Stomach smooth muscle (tissue), 2 donors: ENCODE results near the gene PDK2.

Source experiments
- H3K27ac ChIP-seq: one replicate; pipeline ENCODE4 v1.7.0; 2013; ENCODE audit warnings: mild to moderate bottlenecking, low read length, inconsistent platforms
- H3K27me3 ChIP-seq, 2 donors: one replicate each; pipeline ENCODE4 v1.7.0; 2013; ENCODE audit warnings: low read length in 2 of 2; ENCODE audit not compliant: insufficient read depth in 2 of 2, control insufficient read depth in 1 of 2
- H3K36me3 ChIP-seq, 2 donors: one replicate each; pipeline ENCODE4 v1.7.0; 2013; ENCODE audit warnings: low read length in 2 of 2; ENCODE audit not compliant: control insufficient read depth in 2 of 2, insufficient read depth in 2 of 2
- H3K4me1 ChIP-seq: one replicate; pipeline ENCODE4 v1.7.0; 2013; ENCODE audit warnings: low read length; ENCODE audit not compliant: control insufficient read depth, insufficient read depth
- H3K4me3 ChIP-seq, 2 donors: one replicate each; pipeline ENCODE4 v1.7.0; 2013; ENCODE audit warnings: low read length in 2 of 2
- H3K9ac ChIP-seq, 2 donors: one replicate each; pipeline ENCODE4 v1.7.0; 2013; ENCODE audit warnings: low read length in 2 of 2, mild to moderate bottlenecking in 1 of 2
- H3K9me3 ChIP-seq, 2 donors: one replicate each; pipeline ENCODE4 v1.7.0; 2013; ENCODE audit warnings: low read length in 2 of 2; ENCODE audit not compliant: control insufficient read depth in 2 of 2
- donor health status: healthy.
- donor health status: Pancreatic carcinoma.

PDK2 gene

DNA sequence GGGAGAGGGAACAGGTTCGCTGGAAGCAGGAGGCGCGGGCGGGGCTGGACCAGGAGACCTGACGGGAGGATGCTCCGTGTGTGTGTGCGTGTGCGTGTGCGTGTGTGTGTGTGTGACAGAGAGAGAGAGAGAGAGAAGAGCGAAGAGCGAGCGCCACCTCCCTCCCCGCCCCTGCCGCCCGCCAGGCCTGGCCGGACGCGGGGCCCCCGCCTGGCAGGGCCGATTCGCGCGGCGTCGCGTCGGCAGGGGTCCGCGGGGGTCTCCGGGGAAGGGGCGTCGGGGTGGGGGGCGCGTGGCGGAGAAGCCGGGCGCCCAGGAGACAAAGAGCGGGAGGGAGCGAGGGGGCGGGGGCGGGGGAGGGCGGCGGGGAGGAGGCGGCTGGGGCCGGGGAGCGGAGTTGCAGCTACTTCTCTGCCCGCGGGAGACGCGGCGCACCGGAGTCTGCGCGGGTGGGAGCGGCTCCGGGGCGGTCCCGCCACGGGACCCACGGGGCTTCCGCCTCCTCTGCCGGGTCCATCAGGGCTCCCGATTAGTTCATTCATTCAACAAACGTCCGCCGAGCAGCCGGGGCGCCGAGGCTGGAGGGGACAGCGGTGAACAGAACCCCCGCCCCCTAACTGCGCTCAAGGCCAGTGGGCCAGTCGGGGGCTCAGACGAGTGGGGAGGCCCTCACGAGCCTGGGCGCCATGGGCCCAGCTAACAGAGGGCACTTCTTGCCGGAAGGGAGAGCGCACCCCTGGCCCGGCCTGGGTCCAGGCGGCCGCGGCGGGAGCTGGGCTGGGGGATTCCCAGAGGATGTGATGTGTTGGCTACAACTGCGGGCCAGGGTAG is 34.8 kb downstream of the PDK2 start, which contains the start of gene SAMD14:
Gene SAMD14, minus strand, starts transcription at position 433 of the 831 bp plus-strand sequence. CDS start 5,201 bp downstream, outside the sequence.
- Histone ChIP-seq H3K9ac (no peak within 1 kb of the TSS), H3K4me1 (peaks cover 33% of the 10 kb centered on the region), H3K27ac (no peak within 1 kb of the TSS), H3K4me3 (peak within 1 kb of the TSS; percentile 49 to 66), H3K36me3 (peaks cover 0 to 2% of the 10 kb centered on the region in 2 donors), H3K27me3 (peaks cover 2 to 14% of the 10 kb centered on the region in 2 donors), H3K9me3 (no peaks in the 10 kb centered on the region)

DNA sequence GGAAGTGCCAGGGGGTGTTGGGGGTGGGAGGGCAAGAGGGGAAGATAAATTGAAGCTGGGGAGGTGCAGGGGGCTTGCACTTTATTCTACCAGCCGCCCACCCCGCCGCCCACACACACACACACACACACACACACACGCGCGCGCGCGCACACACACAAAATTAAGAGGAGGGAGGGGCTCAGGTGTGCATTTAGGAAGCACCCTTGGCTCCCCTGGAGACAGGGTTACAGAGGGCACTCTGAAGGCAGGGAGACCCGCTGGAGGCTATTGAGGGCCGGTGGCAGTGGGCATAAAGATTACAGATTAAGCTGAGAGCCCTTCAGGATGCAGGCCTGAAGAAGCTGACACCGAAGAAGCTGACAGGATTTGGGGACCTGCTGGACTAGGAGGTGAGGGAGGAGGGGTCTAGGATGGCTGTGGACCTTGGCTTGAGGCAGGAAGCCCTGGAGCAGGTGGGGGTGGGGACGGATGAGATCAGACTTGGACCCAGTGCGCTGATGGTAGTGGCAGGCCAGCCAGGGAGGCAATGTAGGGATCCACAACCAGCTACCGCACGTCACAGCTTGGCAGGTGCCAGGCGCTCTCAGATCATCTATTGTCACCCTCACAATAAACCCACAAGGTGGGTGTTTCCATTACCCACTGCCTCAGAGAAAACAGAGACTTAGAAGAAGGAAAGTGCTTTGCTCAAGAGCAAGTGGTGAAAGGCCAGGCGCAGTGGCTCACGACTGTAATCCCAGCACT is 35.6 kb downstream of the PDK2 start:
- peaks cover 2 to 14% of the 10 kb centered on the region in 2 donors for H3K27me3 ChIP-seq
- peaks cover 5 to 7% of the 10 kb centered on the region in 2 donors for H3K36me3 ChIP-seq
- peaks cover 33% of the 10 kb centered on the region for H3K4me1 ChIP-seq
- H3K9me3 ChIP-seq = no peaks in the 10 kb centered on the region
- peak overlapping the region in 1 of 2 donors; percentile 66 for H3K4me3 ChIP-seq
- no peak overlapping the region for H3K27ac ChIP-seq
- H3K9ac ChIP-seq = no peak overlapping the region

DNA sequence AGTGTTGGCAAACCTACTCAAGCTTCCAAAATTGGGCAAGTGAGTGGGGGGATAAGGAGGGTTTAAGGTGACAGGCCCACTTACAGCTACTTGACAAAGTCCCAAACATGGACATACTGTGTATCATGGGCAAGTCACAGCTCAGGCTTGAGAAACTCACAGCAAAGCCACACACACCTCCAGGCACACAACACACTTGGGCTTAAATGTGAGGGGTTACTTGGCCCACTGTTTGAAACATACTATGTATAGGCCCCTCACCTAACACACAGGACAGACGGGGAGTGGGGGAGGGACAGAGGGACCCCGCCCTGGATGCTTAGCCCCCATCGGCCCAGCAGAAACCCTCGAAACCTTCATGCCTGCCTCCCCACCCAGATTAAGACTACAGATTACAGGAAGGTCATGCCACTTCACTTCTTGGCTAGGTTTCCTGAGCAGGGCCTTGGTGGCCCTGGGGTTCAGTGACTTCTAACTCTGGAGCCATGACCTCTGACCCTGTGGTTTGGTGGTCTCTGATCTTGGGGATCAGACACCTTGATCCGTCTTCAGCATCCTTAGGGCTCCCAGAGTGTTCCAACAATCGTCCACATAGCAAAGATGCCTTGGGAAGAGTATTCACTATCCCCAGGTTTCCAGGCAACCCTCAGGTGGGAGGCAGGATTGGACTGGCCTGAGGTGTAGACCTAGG is 37.1 kb downstream of the PDK2 start:
- H3K27ac ChIP-seq = no peak overlapping the region
- H3K4me1 ChIP-seq = peaks cover 33% of the 10 kb centered on the region
- H3K4me3 ChIP-seq = no peak overlapping the region
- peaks cover 2 to 14% of the 10 kb centered on the region in 2 donors for H3K27me3 ChIP-seq
- H3K9ac ChIP-seq = no peak overlapping the region
- peaks cover 12 to 15% of the 10 kb centered on the region in 2 donors for H3K36me3 ChIP-seq
- H3K9me3 ChIP-seq = no peaks in the 10 kb centered on the region

DNA sequence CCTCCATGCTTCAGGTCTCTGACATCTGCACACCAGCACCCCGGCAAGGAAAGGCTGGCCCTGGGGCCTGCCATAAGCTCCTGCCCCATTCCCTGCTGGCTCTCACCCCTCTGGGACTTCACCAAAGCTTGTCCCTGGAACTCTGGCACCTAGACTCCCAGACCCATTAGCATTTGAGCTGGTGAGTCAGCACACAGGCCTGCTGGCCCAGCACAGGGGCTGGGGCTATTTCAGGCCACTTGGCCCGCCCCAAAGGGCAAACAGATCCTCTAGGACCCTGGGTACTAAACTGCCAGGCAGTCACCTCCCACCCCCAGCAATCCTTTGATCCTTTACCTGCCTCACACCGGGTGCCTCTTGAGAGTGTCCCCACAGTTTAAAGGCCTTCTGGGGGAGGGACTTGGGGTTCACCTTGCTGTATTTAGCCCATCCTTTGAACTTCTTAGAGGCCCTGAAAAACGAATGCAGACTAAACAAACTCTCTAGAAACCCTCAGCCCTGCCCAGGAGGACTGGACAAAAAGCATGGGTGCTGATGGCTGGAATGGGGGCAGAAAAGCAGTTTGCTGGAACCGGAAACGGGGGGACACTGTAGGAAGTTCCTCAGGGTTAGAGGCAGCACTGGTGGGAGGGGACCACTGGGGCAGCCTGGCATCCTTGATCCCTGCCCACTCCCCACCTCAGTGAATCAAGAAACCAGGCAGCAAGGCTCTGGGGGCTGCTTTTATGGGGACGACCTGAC is 38.0 kb downstream of the PDK2 start:
- peaks cover 33% of the 10 kb centered on the region for H3K4me1 ChIP-seq
- H3K27ac ChIP-seq = peak overlapping the region; percentile 70
- H3K27me3 ChIP-seq = peaks cover 2 to 14% of the 10 kb centered on the region in 2 donors
- no peaks in the 10 kb centered on the region for H3K9me3 ChIP-seq
- H3K36me3 ChIP-seq = peaks cover 18 to 23% of the 10 kb centered on the region in 2 donors
- H3K9ac ChIP-seq = peak overlapping the region in 1 of 2 donors; percentile 42
- H3K4me3 ChIP-seq = no peak overlapping the region

DNA sequence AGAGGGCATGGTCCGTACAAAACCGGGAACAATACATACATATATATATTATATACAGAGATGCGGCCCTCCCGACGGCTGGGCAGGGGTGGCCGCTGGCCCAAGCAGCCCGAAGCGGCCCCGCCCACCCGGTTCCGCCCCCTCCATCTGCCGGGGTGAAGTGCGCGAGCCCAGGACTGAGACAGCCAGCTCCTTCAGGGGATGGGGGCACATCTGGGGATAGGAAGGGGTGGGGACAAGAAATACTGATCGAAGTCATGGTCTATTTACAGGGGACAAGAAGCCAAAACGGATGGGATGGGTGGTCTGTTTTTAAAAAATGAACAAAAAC is 38.6 kb downstream of the PDK2 start:
- H3K9ac ChIP-seq = no peak overlapping the region
- peaks cover 33% of the 10 kb centered on the region for H3K4me1 ChIP-seq
- peak overlapping the region; percentile 70 for H3K27ac ChIP-seq
- H3K27me3 ChIP-seq = peaks cover 2 to 11% of the 10 kb centered on the region in 2 donors
- H3K36me3 ChIP-seq = peaks cover 23 to 29% of the 10 kb centered on the region in 2 donors
- H3K4me3 ChIP-seq = no peak overlapping the region
- H3K9me3 ChIP-seq = no peaks in the 10 kb centered on the region

DNA sequence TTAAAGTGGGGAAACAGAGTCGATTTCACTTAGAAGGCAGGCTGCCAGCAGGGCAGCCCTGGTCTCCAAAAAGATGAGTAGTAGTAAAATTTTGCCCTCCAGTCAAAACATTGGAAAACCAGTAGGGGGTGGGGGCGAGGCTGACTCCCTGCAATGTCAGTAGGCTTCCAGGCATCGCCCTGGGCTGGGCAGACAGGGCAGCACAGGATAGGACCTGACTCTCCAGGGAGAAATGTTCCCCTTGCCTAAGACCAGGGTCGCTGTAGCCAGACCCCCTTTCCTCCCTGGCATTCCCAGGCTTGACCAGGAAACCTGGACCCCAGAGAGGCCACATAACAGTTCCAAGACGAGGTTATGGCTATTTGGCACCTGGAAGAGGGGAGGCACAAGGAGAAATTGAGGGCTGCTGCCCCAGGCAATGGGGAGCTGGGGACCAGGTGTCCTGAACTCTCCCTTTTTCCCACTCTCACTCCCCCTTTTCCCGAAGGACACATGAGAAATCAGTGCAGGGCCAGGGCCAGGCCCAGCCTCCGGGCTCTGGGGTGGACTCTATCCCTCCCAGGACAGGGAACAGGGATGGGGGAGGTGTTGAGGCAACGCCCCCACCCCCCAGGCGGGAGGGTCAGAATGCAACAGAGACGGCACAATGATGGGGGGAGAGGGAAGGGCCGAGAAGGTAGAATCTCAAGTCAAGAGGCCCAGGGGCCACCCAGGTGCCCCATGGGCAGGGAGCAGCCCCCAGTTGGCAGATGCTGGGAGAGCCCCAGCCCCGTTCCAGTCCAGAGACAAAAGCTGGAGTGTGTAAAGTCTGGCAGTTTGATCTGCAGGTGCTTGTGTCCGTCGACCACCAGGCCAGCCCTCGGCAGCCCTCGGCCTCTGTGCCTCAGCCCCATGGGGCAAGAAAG is 39.3 kb downstream of the PDK2 start:
- Histone ChIP-seq H3K4me1 (peaks cover 31% of the 10 kb centered on the region), H3K36me3 (peaks cover 30 to 36% of the 10 kb centered on the region in 2 donors), H3K9me3 (no peaks in the 10 kb centered on the region), H3K9ac (no peak overlapping the region), H3K27me3 (peaks cover 0 to 4% of the 10 kb centered on the region in 2 donors), H3K4me3 (no peak overlapping the region), H3K27ac (no peak overlapping the region)

DNA sequence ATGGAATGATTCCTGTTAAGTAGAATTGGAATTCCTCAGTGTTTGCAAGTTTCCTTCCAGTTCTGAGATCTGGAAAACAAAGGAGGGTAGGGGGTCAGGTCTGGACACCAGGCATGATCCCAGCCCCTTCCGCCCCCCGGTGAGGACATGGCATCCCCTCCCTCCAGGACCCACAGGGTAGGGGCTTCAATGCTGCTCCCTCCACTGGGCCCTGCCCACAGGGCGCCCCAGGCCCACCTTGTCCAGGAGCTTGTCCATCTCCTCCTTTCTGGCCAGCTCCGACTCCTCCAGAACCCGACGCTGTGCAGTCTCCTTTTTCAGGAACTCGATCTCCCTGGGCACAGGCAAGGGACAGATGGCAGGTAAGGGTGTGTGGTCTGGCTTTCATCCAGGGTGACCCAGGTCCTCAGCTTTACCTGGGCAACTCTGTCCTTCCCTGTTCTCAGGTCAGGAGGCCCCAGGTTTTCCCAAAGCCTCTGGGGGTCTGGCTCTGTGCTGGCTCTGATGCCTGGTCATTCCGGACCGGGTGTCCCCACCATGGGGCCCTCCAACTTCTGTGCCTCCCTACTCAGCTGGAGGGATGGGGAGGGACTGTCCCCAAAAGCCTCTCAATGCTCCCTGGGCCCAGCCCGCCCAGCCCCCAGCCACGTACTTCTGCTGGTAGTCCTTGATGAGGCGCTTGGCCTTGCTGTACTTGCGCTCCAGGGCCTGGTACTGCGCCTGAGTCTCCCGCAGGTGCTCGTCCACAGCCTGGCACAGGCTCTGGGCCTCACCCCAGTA is 40.4 kb downstream of the PDK2 start:
- no peak overlapping the region for H3K9ac ChIP-seq
- peaks cover 34% of the 10 kb centered on the region for H3K4me1 ChIP-seq
- peaks cover 33 to 45% of the 10 kb centered on the region in 2 donors for H3K36me3 ChIP-seq
- no peaks in the 10 kb centered on the region for H3K27me3 ChIP-seq
- no peak overlapping the region for H3K4me3 ChIP-seq
- H3K9me3 ChIP-seq = no peaks in the 10 kb centered on the region
- no peak overlapping the region for H3K27ac ChIP-seq

DNA sequence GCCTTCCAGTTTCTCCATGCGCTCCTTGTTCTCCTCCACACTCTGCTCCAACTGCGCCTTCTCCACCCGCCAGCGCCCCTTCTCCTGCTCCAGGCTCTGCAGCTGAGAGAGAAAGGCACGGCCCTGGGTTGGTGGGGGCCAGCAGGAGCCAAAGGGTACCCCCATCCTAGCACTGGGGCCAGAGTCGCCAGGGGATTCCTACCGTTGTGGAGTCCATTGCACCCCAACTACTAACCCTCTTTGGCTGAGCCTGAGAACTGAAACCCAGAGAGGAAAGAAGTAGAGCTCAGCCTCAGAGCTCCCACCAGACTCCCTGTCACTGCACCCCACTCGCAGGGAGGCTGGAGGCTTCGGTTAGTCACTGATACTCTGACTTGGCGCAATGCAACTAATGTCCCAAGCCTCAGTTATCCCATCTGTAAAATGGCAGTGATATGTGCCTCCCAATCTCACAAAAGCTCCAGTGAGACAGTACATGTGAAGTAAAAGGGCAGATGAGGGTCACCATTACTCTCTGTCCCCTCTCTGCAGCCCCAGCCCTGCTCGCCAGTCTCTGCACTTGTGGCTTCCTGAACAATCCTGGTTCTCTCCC is 41.0 kb downstream of the PDK2 start:
- Histone ChIP-seq H3K9ac (no peak overlapping the region), H3K36me3 (peaks cover 38 to 52% of the 10 kb centered on the region in 2 donors)

DNA sequence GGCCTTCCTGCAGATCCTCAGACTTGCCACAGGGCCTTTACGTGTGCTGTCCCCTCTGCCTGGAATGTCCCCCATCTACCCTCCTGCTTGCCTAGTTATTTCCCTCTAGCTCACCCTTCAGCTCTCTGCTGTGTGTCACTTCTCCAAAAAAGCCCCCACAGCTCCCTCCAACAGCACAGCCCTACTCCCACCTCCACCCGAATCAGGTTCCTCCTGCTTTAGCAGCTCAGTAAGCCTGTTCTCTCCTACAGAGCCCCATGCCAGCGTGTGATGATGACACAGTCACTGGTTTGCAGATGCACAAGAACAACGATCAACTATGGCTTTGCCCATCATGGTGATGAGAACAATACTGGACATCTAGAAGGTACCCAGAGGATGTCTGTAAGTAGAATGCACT is 41.9 kb downstream of the PDK2 start:
- Histone ChIP-seq H3K9me3 (no peaks in the 10 kb centered on the region), H3K4me3 (no peak overlapping the region), H3K27me3 (no peaks in the 10 kb centered on the region), H3K36me3 (peaks cover 42 to 58% of the 10 kb centered on the region in 2 donors), H3K27ac (no peak overlapping the region), H3K4me1 (peaks cover 31% of the 10 kb centered on the region), H3K9ac (no peak overlapping the region)

More for the DNA sequence above, 41.0 kb downstream of the PDK2 start:
- H3K27me3 ChIP-seq = no peaks in the 10 kb centered on the region
- no peak overlapping the region for H3K27ac ChIP-seq
- no peak overlapping the region for H3K4me3 ChIP-seq
- no peaks in the 10 kb centered on the region for H3K9me3 ChIP-seq
- peaks cover 31% of the 10 kb centered on the region for H3K4me1 ChIP-seq
